Nephron progenitor cell (in vitro differentiated cells): ENCODE results near the gene EGFR.

Experiments used
- DNase-seq: peaks from one replicate; pipeline ENCODE4 v3.0.0; 2021
- H3K27ac Mint-ChIP-seq: 2 replicates; pipeline ENCODE4 v1.8.0; 2021; ENCODE audit warnings: mild to moderate bottlenecking, moderate library complexity, mixed read lengths
- H3K27me3 Mint-ChIP-seq: 2 replicates; pipeline ENCODE4 v1.8.0; 2021; ENCODE audit warnings: mild to moderate bottlenecking, low read depth, mixed read lengths; ENCODE audit not compliant: poor library complexity
- H3K36me3 Mint-ChIP-seq: 2 replicates; pipeline ENCODE4 v1.8.0; 2021; ENCODE audit warnings: low read depth, mixed read lengths
- H3K4me1 Mint-ChIP-seq: 2 replicates; pipeline ENCODE4 v1.8.0; 2021; ENCODE audit warnings: mixed read lengths
- H3K4me3 Mint-ChIP-seq: 2 replicates; pipeline ENCODE4 v1.8.0; 2021; ENCODE audit warnings: mild to moderate bottlenecking, moderate library complexity, mixed read lengths
- H3K9me3 Mint-ChIP-seq: 2 replicates; pipeline ENCODE4 v1.8.0; 2021; ENCODE audit warnings: mild to moderate bottlenecking, moderate library complexity, mixed read lengths
- CTCF ChIP-seq: fragments of 200-600 bp; sonication (generic); IDR thresholded peaks from 2 replicates; pipeline ENCODE4 v1.5.0; 2021; ENCODE audit warnings: antibody characterized with exemption

The EGFR gene

GRCh38 chr7:55105952-55106351 lies 87.1 kb downstream of the EGFR start:
- DNase-seq = no peak
- no peak overlapping the region for H3K27ac Mint-ChIP-seq
- H3K4me3 Mint-ChIP-seq = no peak overlapping the region
- H3K4me1 Mint-ChIP-seq = peaks cover 49% of the 10 kb centered on the region
- H3K9me3 Mint-ChIP-seq = no peaks in the 10 kb centered on the region
- no peaks in the 10 kb centered on the region for H3K36me3 Mint-ChIP-seq
- peaks cover 18% of the 10 kb centered on the region for H3K27me3 Mint-ChIP-seq
- no peak for TF ChIP-seq CTCF

- no peaks in the 10 kb centered on the region for H3K36me3 Mint-ChIP-seq
- no peaks in the 10 kb centered on the region for H3K9me3 Mint-ChIP-seq
- no peak overlapping the region for H3K27ac Mint-ChIP-seq
- no peak overlapping the region for H3K4me3 Mint-ChIP-seq
- H3K4me1 Mint-ChIP-seq = peaks cover 46% of the 10 kb centered on the region
- DNase-seq = no peak
- no peak for TF ChIP-seq CTCF
- H3K27me3 Mint-ChIP-seq = peaks cover 21% of the 10 kb centered on the region
These were observed 89.1 kb downstream of the EGFR start for GRCh38 chr7:55107946-55108345.

GRCh38 chr7:55108401-55108800 lies 89.6 kb downstream of the EGFR start:
- H3K4me3 Mint-ChIP-seq = no peak overlapping the region
- H3K36me3 Mint-ChIP-seq = no peaks in the 10 kb centered on the region
- H3K9me3 Mint-ChIP-seq = no peaks in the 10 kb centered on the region
- H3K27ac Mint-ChIP-seq = no peak overlapping the region
- no peak for TF ChIP-seq CTCF
- peaks cover 20% of the 10 kb centered on the region for H3K27me3 Mint-ChIP-seq
- H3K4me1 Mint-ChIP-seq = peaks cover 46% of the 10 kb centered on the region
- no peak for DNase-seq

- DNase-seq = no peak
- Mint-ChIP-seq H3K27ac (no peak overlapping the region), H3K4me1 (peaks cover 46% of the 10 kb centered on the region)
These were observed 90.0 kb downstream of the EGFR start for GRCh38 chr7:55108818-55109217.

GRCh38 chr7:55109404-55110167 lies 90.8 kb downstream of the EGFR start:
- Mint-ChIP-seq H3K9me3 (no peaks in the 10 kb centered on the region), H3K36me3 (no peaks in the 10 kb centered on the region), H3K4me1 (peaks cover 43% of the 10 kb centered on the region), H3K4me3 (no peak overlapping the region), H3K27ac (no peak overlapping the region), H3K27me3 (peaks cover 17% of the 10 kb centered on the region)
- TF ChIP-seq CTCF = no peak
- DNase-seq = no peak

More at GRCh38 chr7:55108818-55109217, 90.0 kb downstream of the EGFR start:
- no peak for TF ChIP-seq CTCF
- peaks cover 17% of the 10 kb centered on the region for H3K27me3 Mint-ChIP-seq
- H3K36me3 Mint-ChIP-seq = no peaks in the 10 kb centered on the region
- H3K4me3 Mint-ChIP-seq = no peak overlapping the region
- no peaks in the 10 kb centered on the region for H3K9me3 Mint-ChIP-seq
